GM21737 (cell line): ENCODE data around the gene GTF2A1.

ENCODE experiments used
- ATAC-seq: cut with Tn5 transposase; IDR thresholded peaks from one replicate; pipeline ENCODE4 v1.9.1; 2021; ENCODE audit warnings: mild to moderate bottlenecking, moderate library complexity; ENCODE audit not compliant: unreplicated experiment

GTF2A1 gene

GRCh38 chr14:81143793-81144192 is 77.0 kb downstream of the GTF2A1 start:
- ATAC-seq: no peak

GRCh38 chr14:81141426-81141825 is 79.3 kb downstream of the GTF2A1 start:
- no peak for ATAC-seq

GRCh38 chr14:81138429-81138828 is 82.3 kb downstream of the GTF2A1 start:
- no peak for ATAC-seq

GRCh38 chr14:81137316-81137715 is 83.4 kb downstream of the GTF2A1 start:
- no peak for ATAC-seq

GRCh38 chr14:81133400-81133799 is 87.4 kb downstream of the GTF2A1 start:
- ATAC-seq: no peak

- ATAC-seq: no peak
These were observed 88.3 kb downstream of the GTF2A1 start for GRCh38 chr14:81132468-81132867.

- ATAC-seq: no peak
These were observed 91.5 kb downstream of the GTF2A1 start for GRCh38 chr14:81129242-81129641.

GRCh38 chr14:81127785-81128184 is 93.0 kb downstream of the GTF2A1 start:
- ATAC-seq: no peak

- ATAC-seq: no peak
These were observed 95.2 kb downstream of the GTF2A1 start for GRCh38 chr14:81125536-81125935.
